GM12878 (cell line): ENCODE measurements around the gene ZNF644. TPM values are rescaled to one million over a fixed set of nuclear protein-coding genes. Genes with fewer than 3 reads are reported as not detected.

Source experiments
- ATAC-seq: fragments of 200-7000 bp; cut with Tn5 transposase; 3 replicates; pipeline ENCODE4 v1.9.1; 2020; ENCODE audit warnings: mild to moderate bottlenecking, moderate library complexity
- BruUV-seq: library from RNA; stranded (reverse); fragments of 400-500 nt; replicated peaks from 2 replicates; lab custom pipeline; 2021; lab: Mats Ljungman, UMichigan
- CTCF ChIA-PET: fragments of 300-600 bp; sonication (Branson Sonifier 250); formaldehyde crosslinking; extraction: SDS; loops from one replicate; lab custom pipeline; 2021; ENCODE audit warnings: inconsistent platforms; lab: Yijun Ruan, JAX
- POLR2A ChIA-PET: fragments of 350-600 bp; formaldehyde crosslinking; extraction: SDS; loops from one replicate; lab custom pipeline; 2021; ENCODE audit warnings: inconsistent platforms; lab: Charles Lee
- RAD21 ChIA-PET: fragments of 300-600 bp; sonication (Branson Sonifier 250); formaldehyde crosslinking; loops from one replicate; lab custom pipeline; 2023; ENCODE audit warnings: antibody characterized with exemption; ENCODE audit not compliant: unreplicated experiment; lab: Charles Lee
- SMC1A ChIA-PET: fragments of 300-600 bp; sonication (Branson Sonifier 250); formaldehyde crosslinking; loops from one replicate; lab custom pipeline; 2023; ENCODE audit not compliant: unreplicated experiment, uncharacterized antibody; lab: Charles Lee
- DNase-seq: peaks from one replicate; pipeline ENCODE4 v3.0.0-alpha.2; 2011; ENCODE audit warnings: low read depth, low spot score
- FAIRE-seq: peaks from 3 replicates; lab custom pipeline; 2011; peaks lifted over from hg19 to GRCh38; lab: Jason Lieb, UNC
- H2AFZ ChIP-seq: 2 replicates; pipeline ENCODE4 v1.6.0; 2011; ENCODE audit warnings: low read depth, low read length, control low read depth; ENCODE audit not compliant: control insufficient read depth
- H3K27ac ChIP-seq: 2 replicates; pipeline ENCODE4 v1.5.1; 2011; ENCODE audit warnings: control low read depth; ENCODE audit not compliant: control insufficient read depth, insufficient read depth
- H3K27me3 ChIP-seq, 2 experiments: replicated peaks in 1 of 2; 2 replicates each; pipeline versions ENCODE4 v1.6.0 to v1.6.1; 2011; ENCODE audit warnings: low read length in 1 of 2; ENCODE audit not compliant: control insufficient read depth in 2 of 2, insufficient read depth in 2 of 2
- H3K36me3 ChIP-seq, 2 experiments: 2 replicates each; pipeline ENCODE4 v1.5.1; 2011; ENCODE audit warnings: low read length in 1 of 2; ENCODE audit not compliant: control insufficient read depth in 2 of 2, insufficient read depth in 2 of 2
- H3K4me1 ChIP-seq: 2 replicates; pipeline ENCODE4 v1.6.1; 2011; ENCODE audit warnings: mild to moderate bottlenecking, low read length, moderate library complexity, mixed read lengths; ENCODE audit not compliant: control insufficient read depth, insufficient read depth
- H3K4me2 ChIP-seq: 2 replicates; pipeline ENCODE4 v1.6.0; 2011; ENCODE audit warnings: control low read depth; ENCODE audit not compliant: control insufficient read depth, insufficient read depth
- H3K4me3 ChIP-seq: fragments of 200-600 bp; sonication (generic); 2 replicates; pipeline ENCODE4 v1.5.1; 2016
- H3K79me2 ChIP-seq: 2 replicates; pipeline ENCODE4 v1.6.0; 2011; ENCODE audit warnings: low read length; ENCODE audit not compliant: control insufficient read depth, insufficient read depth
- H3K9ac ChIP-seq: 2 replicates; pipeline ENCODE4 v1.8.0; 2011; ENCODE audit warnings: low read length, control low read depth, mixed read lengths; ENCODE audit not compliant: control insufficient read depth, insufficient read depth
- H3K9me3 ChIP-seq: replicated peaks from 3 replicates; pipeline ENCODE4 v1.5.1; 2011; ENCODE audit warnings: mild to moderate bottlenecking, low read length; ENCODE audit not compliant: control insufficient read depth, insufficient read depth
- H4K20me1 ChIP-seq: 2 replicates; pipeline ENCODE4 v1.6.0; 2011; ENCODE audit not compliant: control insufficient read depth, insufficient read depth
- JUNB ChIP-seq: IDR thresholded peaks from 2 replicates; pipeline ENCODE4 v1.6.1; 2016; ENCODE audit warnings: antibody characterized with exemption, mild to moderate bottlenecking
- LARP7 ChIP-seq: fragments of 450-650 bp; IDR thresholded peaks from 2 replicates; pipeline ENCODE4 v1.6.1; 2017; ENCODE audit warnings: mild to moderate bottlenecking
- NBN ChIP-seq: fragments of 450-650 bp; IDR thresholded peaks from 2 replicates; pipeline ENCODE4 v1.6.1; 2016
- NFIC ChIP-seq: IDR thresholded peaks from 2 replicates; pipeline ENCODE4 v1.6.1; 2012; ENCODE audit warnings: low read depth, mild to moderate bottlenecking, inconsistent platforms, low read length, moderate library complexity
- POLR2AphosphoS2 ChIP-seq: IDR thresholded peaks from 2 replicates; pipeline ENCODE4 v1.6.1; 2011; ENCODE audit warnings: low read depth, mild to moderate bottlenecking, low read length, improper control_type of control experiment, moderate library complexity
- SPI1 ChIP-seq: IDR thresholded peaks from 2 replicates; pipeline ENCODE4 v1.6.1; 2011; ENCODE audit warnings: low read depth, mild to moderate bottlenecking, low read length, moderate library complexity, borderline replicate concordance; ENCODE audit not compliant: insufficient read depth
- SUZ12 ChIP-seq: fragments of 200-600 bp; sonication (generic); IDR thresholded peaks from one replicate; pipeline ENCODE4 v1.6.1; 2018; ENCODE audit warnings: antibody characterized with exemption, mild to moderate bottlenecking; ENCODE audit not compliant: unreplicated experiment
- WGBS: methylation state at CpG from one replicate; pipeline ENCODE4 v1.1.6; 2016; ENCODE audit warnings: low lambda C conversion rate; ENCODE audit not compliant: insufficient replicate concordance, insufficient coverage; ENCODE audit errors: missing lambda C conversion rate; 5-methylcytosine and 5-hydroxymethylcytosine counted together
- in situ Hi-C: fragments of 300-500 bp; cut with MboI; formaldehyde crosslinking; loops from 9 replicates; pipeline ENCODE4 v1.14.3; 2018; ENCODE audit warnings: mixed read lengths
- intact Hi-C: fragments of 100-400 bp; cut with micrococcal nuclease; formaldehyde crosslinking; loops from one replicate; pipeline ENCODE4 v1.14.2; 2022; ENCODE audit not compliant: unreplicated experiment
- polyA plus RNA-seq, 11 experiments: library from polyadenylated mRNA; depleted of rRNA in 4 of 11; unstranded in 6 of 11; stranded (reverse) in 5 of 11; fragments of >200 nt; fragmentation: Nextera tagmentation in 4 of 11; fragmentation: Illumina TruSeq in 1 of 11; extraction: Ambion mirVana in 4 of 11; extraction: Trizol in 1 of 11; gene quantifications; 1 replicate in 1 of 11; 2 replicates in 10 of 11; pipeline versions ENCODE4 v1.2.1 to v1.2.3, GENCODE V29; 2011 to 2016; ENCODE audit warnings: inconsistent platforms in 2 of 11, missing spikeins in 2 of 11, low read depth in 1 of 11
- total RNA-seq, 4 experiments: library from RNA; depleted of rRNA in 3 of 4; stranded (reverse); fragments of >200 nt in 3 of 4; fragmentation: Illumina TruSeq in 1 of 4; extraction: Trizol in 1 of 4; gene quantifications; 2 replicates each; pipeline versions ENCODE4 v1.2.1 to v1.2.3, GENCODE V29; 2013 to 2021

Gene ZNF644
- total and polyA plus RNA-seq, 10 of the 15 experiments (the other 5 are each of a cell fraction or from before 2014, with no cell fraction given): 17.7 to 55.3 (median 29.5) TPM

DNA sequence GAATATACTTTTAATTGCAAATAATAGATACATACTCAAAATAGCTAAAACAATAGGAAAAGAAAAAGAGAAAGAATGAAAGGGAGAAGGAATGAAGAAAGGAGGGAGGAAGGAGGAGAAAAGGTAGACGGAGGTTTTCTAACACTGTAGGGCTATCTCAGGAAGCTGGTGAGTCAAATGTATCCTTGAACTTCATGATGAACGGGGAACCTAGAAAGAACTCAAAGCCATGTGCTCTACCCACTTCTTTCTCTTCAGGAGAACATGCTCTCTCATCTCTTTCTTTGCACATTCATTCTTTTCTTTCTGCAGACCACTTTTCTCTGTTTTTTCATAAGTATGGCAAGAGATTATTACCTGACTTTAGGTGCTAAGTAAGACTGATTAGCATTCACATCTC is 37.3 kb upstream of the ZNF644 start:
- no peak overlapping the region for H3K27ac ChIP-seq
- H3K9ac ChIP-seq: no peak overlapping the region
- H4K20me1 ChIP-seq: no peaks in the 10 kb centered on the region
- BruUV-seq: no TSS peak
- ATAC-seq (no peak), FAIRE-seq (peak; percentile 52), DNase-seq (no peak)
- no peak overlapping the region for H3K4me2 ChIP-seq
- ChIA-PET POLR2A (interaction anchor here (1.1 kb wide), 1 partner anchor 63 kb away, joined by 3 read pairs; no protein-coding TSS in a partner anchor), CTCF (interaction anchor here (1.4 kb wide), 1 partner anchor 22 kb away, joined by 3 read pairs; no protein-coding TSS in a partner anchor), RAD21 (interaction anchor here (1.7 kb wide), 1 partner anchor 41 kb away, joined by 4 read pairs; no protein-coding TSS in a partner anchor), SMC1A (interaction anchor here (1.1 to 1.5 kb wide), 4 partner anchors 21 to 107 kb away, joined by 3 to 7 read pairs (median 4); partner anchors contain the start of gene ZNF644)
- intact Hi-C loops (loop anchor here (5.0 kb wide), 1 partner anchor 37 kb away; the partner anchor contains the start of gene ZNF644), in situ Hi-C loops (no loop called here)
- TF ChIP-seq JUNB (peak; percentile 26; the same call in 1 of the 2 replicates), LARP7 (no peak)
- H2AFZ ChIP-seq: no peak overlapping the region
- H3K4me1 ChIP-seq: peaks cover 10% of the 10 kb centered on the region
- H3K27me3 ChIP-seq: no peaks in the 10 kb centered on the region
- WGBS: 10% methylated on average over 2 of the region's 2 CpGs
- H3K4me3 ChIP-seq: no peak overlapping the region
- H3K36me3 ChIP-seq: no peaks in the 10 kb centered on the region
- no peaks in the 10 kb centered on the region for H3K79me2 ChIP-seq
- H3K9me3 ChIP-seq: peaks cover 7% of the 10 kb centered on the region; the same call in 2 of the 3 replicates

DNA sequence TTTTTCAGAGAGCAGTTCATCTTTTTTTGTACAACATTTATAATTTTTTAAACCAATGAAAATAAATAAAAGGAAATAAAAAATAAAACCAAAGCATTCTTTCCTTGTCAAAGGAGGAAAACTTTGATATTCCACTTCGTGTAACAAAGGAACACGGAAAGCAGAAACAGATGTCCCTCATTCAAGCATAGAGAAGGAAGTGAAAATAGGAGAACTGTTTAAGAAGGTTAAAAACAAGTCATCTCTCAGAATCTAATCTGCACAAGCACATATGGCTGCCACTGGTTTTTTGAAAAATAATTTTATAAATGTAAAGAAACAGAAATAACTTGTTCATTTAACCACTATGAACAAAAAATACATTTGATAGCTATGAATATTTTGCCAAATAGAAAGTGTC is 35.9 kb upstream of the ZNF644 start:
- no TSS peak for BruUV-seq
- Histone ChIP-seq H3K36me3 (no peaks in the 10 kb centered on the region), H3K27ac (no peak overlapping the region), H4K20me1 (no peaks in the 10 kb centered on the region), H3K4me1 (peaks cover 10% of the 10 kb centered on the region), H3K79me2 (no peaks in the 10 kb centered on the region), H2AFZ (no peak overlapping the region), H3K4me3 (no peak overlapping the region), H3K27me3 (no peaks in the 10 kb centered on the region), H3K4me2 (no peak overlapping the region), H3K9ac (no peak overlapping the region), H3K9me3 (peaks cover 1% of the 10 kb centered on the region; the same call in 1 of the 3 replicates)
- in situ Hi-C loops (no loop called here), intact Hi-C loops (loop anchor here (5.0 kb wide), 1 partner anchor 35 kb away; the partner anchor contains the start of gene ZNF644)
- FAIRE-seq (no peak), ATAC-seq (peak; percentile 69), DNase-seq (no peak)
- SMC1A ChIA-PET: interaction anchor here (0.8 to 1.5 kb wide), 5 partner anchors 11 to 36 kb away, joined by 3 to 7 read pairs (median 4); partner anchors contain the start of gene ZNF644
- POLR2A ChIA-PET: no interaction called here
- 26% methylated on average over 2 of the region's 2 CpGs for WGBS
- RAD21 ChIA-PET: interaction anchor here (1.3 to 1.7 kb wide), 2 partner anchors 37 to 39 kb away, joined by 4 to 7 read pairs; partner anchors contain the start of gene ZNF644
- TF ChIP-seq NFIC (peak; percentile 20; the same call in 1 of the 2 replicates), SPI1 (peak; percentile 75), SUZ12 (no peak), POLR2AphosphoS2 (no peak), NBN (no peak)
- CTCF ChIA-PET: interaction anchor here (1.0 kb wide), 1 partner anchor 336 kb away, joined by 7 read pairs; no protein-coding TSS in a partner anchor
